Muscle of leg (tissue), 16 donors: Measurements from ENCODE around the gene CNMD. TPM values are rescaled to one million over a fixed set of nuclear protein-coding genes. Genes with fewer than 3 reads are reported as not detected.

ENCODE experiments used
- DNase-seq: peaks from one replicate; pipeline ENCODE4 v3.0.0; 2013
- H3K27ac ChIP-seq: one replicate; pipeline ENCODE4 v1.5.1; 2013; ENCODE audit warnings: mild to moderate bottlenecking, low read length, control low read depth
- H3K27me3 ChIP-seq: one replicate; pipeline ENCODE4 v1.6.1; 2013; ENCODE audit warnings: low read length; ENCODE audit not compliant: control insufficient read depth, insufficient read depth
- H3K36me3 ChIP-seq: one replicate; pipeline ENCODE4 v1.6.1; 2013; ENCODE audit warnings: low read length; ENCODE audit not compliant: control insufficient read depth, insufficient read depth
- H3K4me1 ChIP-seq: one replicate; pipeline ENCODE4 v1.6.1; 2013; ENCODE audit warnings: low read length; ENCODE audit not compliant: control insufficient read depth, insufficient read depth
- H3K4me3 ChIP-seq: one replicate; pipeline ENCODE4 v1.5.1; 2013; ENCODE audit warnings: low read length, control low read depth
- H3K9me3 ChIP-seq: replicated peaks from 2 replicates; pipeline ENCODE4 v1.6.1; 2013; ENCODE audit warnings: low read depth, low read length; ENCODE audit not compliant: control insufficient read depth
- WGBS: methylation state at CpG from one replicate; pipeline ENCODE4 v1.1.5; 2013; ENCODE audit warnings: missing lambda C conversion rate; ENCODE audit not compliant: insufficient coverage; 5-methylcytosine and 5-hydroxymethylcytosine counted together
- long read RNA-seq, 11 donors: transcript quantifications; one replicate each; lab custom pipeline, GENCODE V29; 2026
- polyA plus RNA-seq, 8 donors: library from polyadenylated mRNA; unstranded; fragments of 120-200 nt; gene quantifications; one replicate each; pipeline versions ENCODE4 v1.2.1 to v1.2.3, GENCODE V29; 2013; ENCODE audit warnings: inconsistent platforms in 1 of 8, low replicate concordance in 1 of 8; ENCODE audit not compliant: insufficient read length in 8 of 8, insufficient read depth in 1 of 8
- total RNA-seq: library from RNA; stranded (reverse); fragments of 120-200 nt; gene quantifications from one replicate; pipeline ENCODE4 v1.2.4, GENCODE V29; 2013

CNMD gene
- total RNA-seq: 0.66 TPM
- 1 to 10 TPM in 2 of 8 donors, under 1 TPM in 6; 0.36 to 1.1 (median 0.61) TPM for polyA plus RNA-seq
- long read RNA-seq, donor 1: 0 reads
- long read RNA-seq, donor 2: 0 reads
- long read RNA-seq, donor 3: 0 reads
- long read RNA-seq, donor 4: 0 reads
- long read RNA-seq, donor 5: 0 reads
- long read RNA-seq, donor 6: 0 reads
- long read RNA-seq, donor 7, partial matches to known transcripts: 0 of 1 reads
- long read RNA-seq, donor 7, other reads (novel, unspliced or antisense): 0 of 1 reads
- long read RNA-seq, donor 8: 0 reads
- long read RNA-seq, donor 9: 0 reads
- long read RNA-seq, donor 10, partial matches to known transcripts: 0 of 1 reads
- long read RNA-seq, donor 10, other reads (novel, unspliced or antisense): 0 of 1 reads
- long read RNA-seq, donor 11: 0 reads

GRCh38 chr13:52739468-52740071 is at the start of gene CNMD:
Gene CNMD (minus strand): TSS chr13:52739820. CDS start chr13:52739701, 119 bp downstream.
- no peak for DNase-seq
- no peaks in the 10 kb centered on the region for H3K9me3 ChIP-seq
- H3K4me3 ChIP-seq: peak within 1 kb of the TSS; percentile 34
- no peak within 1 kb of the TSS for H3K27ac ChIP-seq
- peaks cover 7% of the 10 kb centered on the region for H3K4me1 ChIP-seq
- peaks cover 27% of the 10 kb centered on the region for H3K27me3 ChIP-seq
- no peaks in the 10 kb centered on the region for H3K36me3 ChIP-seq
- 1% methylated on average over 26 of the region's 34 CpGs for WGBS

- Histone ChIP-seq H3K9me3 (no peaks in the 10 kb centered on the region), H3K4me3 (no peak overlapping the region), H3K4me1 (peaks cover 5% of the 10 kb centered on the region), H3K36me3 (no peaks in the 10 kb centered on the region), H3K27me3 (no peaks in the 10 kb centered on the region), H3K27ac (no peak overlapping the region)
- no peak for DNase-seq
- no CpG with 5 or more reads among the region's 4 CpGs for WGBS
Measured at GRCh38 chr13:52788011-52788410, 48.4 kb upstream of the CNMD start.

- no CpG with 5 or more reads among the region's 2 CpGs for WGBS
- Histone ChIP-seq H3K9me3 (no peaks in the 10 kb centered on the region), H3K4me1 (peaks cover 11% of the 10 kb centered on the region), H3K27me3 (no peaks in the 10 kb centered on the region), H3K36me3 (no peaks in the 10 kb centered on the region), H3K4me3 (no peak overlapping the region), H3K27ac (no peak overlapping the region)
- DNase-seq: no peak
Measured at GRCh38 chr13:52787235-52787634, 47.6 kb upstream of the CNMD start.

GRCh38 chr13:52786766-52787165 is 47.1 kb upstream of the CNMD start:
- Histone ChIP-seq H3K27ac (no peak overlapping the region), H3K9me3 (no peaks in the 10 kb centered on the region), H3K27me3 (no peaks in the 10 kb centered on the region), H3K36me3 (no peaks in the 10 kb centered on the region), H3K4me3 (no peak overlapping the region), H3K4me1 (peaks cover 11% of the 10 kb centered on the region)
- peak; percentile 8 for DNase-seq
- WGBS: 75% methylated on average over 1 of the region's 3 CpGs

- DNase-seq: no peak
- WGBS: 71% methylated on average over 1 of the region's 5 CpGs
Measured at GRCh38 chr13:52785739-52786138, 46.1 kb upstream of the CNMD start.

GRCh38 chr13:52784591-52785340 is 45.1 kb upstream of the CNMD start:
- Histone ChIP-seq H3K4me1 (peaks cover 11% of the 10 kb centered on the region), H3K27ac (no peak overlapping the region), H3K4me3 (no peak overlapping the region), H3K9me3 (no peaks in the 10 kb centered on the region), H3K36me3 (no peaks in the 10 kb centered on the region), H3K27me3 (no peaks in the 10 kb centered on the region)
- 79% methylated on average over 2 of the region's 6 CpGs for WGBS
- DNase-seq: no peak

More at GRCh38 chr13:52785739-52786138, 46.1 kb upstream of the CNMD start:
- H3K27me3 ChIP-seq: no peaks in the 10 kb centered on the region
- no peak overlapping the region for H3K27ac ChIP-seq
- peaks cover 11% of the 10 kb centered on the region for H3K4me1 ChIP-seq
- no peaks in the 10 kb centered on the region for H3K9me3 ChIP-seq
- H3K4me3 ChIP-seq: no peak overlapping the region
- no peaks in the 10 kb centered on the region for H3K36me3 ChIP-seq

GRCh38 chr13:52783943-52784342 is 44.3 kb upstream of the CNMD start:
- DNase-seq: no peak
- Histone ChIP-seq H3K4me3 (no peak overlapping the region), H3K27me3 (no peaks in the 10 kb centered on the region)

GRCh38 chr13:52782471-52783448 is 43.1 kb upstream of the CNMD start:
- peak; percentile 63 for DNase-seq

More at GRCh38 chr13:52783943-52784342, 44.3 kb upstream of the CNMD start:
- no peaks in the 10 kb centered on the region for H3K36me3 ChIP-seq
- no peaks in the 10 kb centered on the region for H3K9me3 ChIP-seq
- H3K4me1 ChIP-seq: peaks cover 11% of the 10 kb centered on the region
- no peak overlapping the region for H3K27ac ChIP-seq

GRCh38 chr13:52780611-52781010 is 41.0 kb upstream of the CNMD start:
- DNase-seq: no peak
- WGBS: no CpG with 5 or more reads among the region's 2 CpGs
- Histone ChIP-seq H3K4me1 (peaks cover 9% of the 10 kb centered on the region), H3K27me3 (no peaks in the 10 kb centered on the region), H3K9me3 (no peaks in the 10 kb centered on the region), H3K36me3 (no peaks in the 10 kb centered on the region), H3K4me3 (no peak overlapping the region), H3K27ac (no peak overlapping the region)

More at GRCh38 chr13:52782471-52783448, 43.1 kb upstream of the CNMD start:
- WGBS: 51% methylated on average over 5 of the region's 9 CpGs
- Histone ChIP-seq H3K9me3 (no peaks in the 10 kb centered on the region), H3K27me3 (no peaks in the 10 kb centered on the region), H3K27ac (peak overlapping the region; percentile 60), H3K36me3 (no peaks in the 10 kb centered on the region), H3K4me1 (peaks cover 11% of the 10 kb centered on the region), H3K4me3 (no peak overlapping the region)
